ENCODE measurements around the gene BLTP3A.
"Not testable (repeated sequence)": the region's sequence is repeated elsewhere in the genome, so short reads cannot be mapped to it uniquely, and the experiment has no call there.

The BLTP3A gene

GRCh38 chr6:34817446-34817845, 25.6 kb downstream of the BLTP3A start:
- TF ChIP-seq CTCF (IDR thresholded peaks at IDR 0.05; ENCODE audit: borderline replicate concordance, insufficient read depth, low read depth, low read length), result no peak

GRCh38 chr6:34818872-34819570, 27.1 kb downstream of the BLTP3A start:
- not testable (repeated sequence) for H3K4me3 ChIP-seq (ENCODE audit: low read depth, low read length)

More at GRCh38 chr6:34817446-34817845, 25.6 kb downstream of the BLTP3A start:
- H3K4me3 ChIP-seq (ENCODE audit: low read depth, low read length), result no peak overlapping the region

DNA sequence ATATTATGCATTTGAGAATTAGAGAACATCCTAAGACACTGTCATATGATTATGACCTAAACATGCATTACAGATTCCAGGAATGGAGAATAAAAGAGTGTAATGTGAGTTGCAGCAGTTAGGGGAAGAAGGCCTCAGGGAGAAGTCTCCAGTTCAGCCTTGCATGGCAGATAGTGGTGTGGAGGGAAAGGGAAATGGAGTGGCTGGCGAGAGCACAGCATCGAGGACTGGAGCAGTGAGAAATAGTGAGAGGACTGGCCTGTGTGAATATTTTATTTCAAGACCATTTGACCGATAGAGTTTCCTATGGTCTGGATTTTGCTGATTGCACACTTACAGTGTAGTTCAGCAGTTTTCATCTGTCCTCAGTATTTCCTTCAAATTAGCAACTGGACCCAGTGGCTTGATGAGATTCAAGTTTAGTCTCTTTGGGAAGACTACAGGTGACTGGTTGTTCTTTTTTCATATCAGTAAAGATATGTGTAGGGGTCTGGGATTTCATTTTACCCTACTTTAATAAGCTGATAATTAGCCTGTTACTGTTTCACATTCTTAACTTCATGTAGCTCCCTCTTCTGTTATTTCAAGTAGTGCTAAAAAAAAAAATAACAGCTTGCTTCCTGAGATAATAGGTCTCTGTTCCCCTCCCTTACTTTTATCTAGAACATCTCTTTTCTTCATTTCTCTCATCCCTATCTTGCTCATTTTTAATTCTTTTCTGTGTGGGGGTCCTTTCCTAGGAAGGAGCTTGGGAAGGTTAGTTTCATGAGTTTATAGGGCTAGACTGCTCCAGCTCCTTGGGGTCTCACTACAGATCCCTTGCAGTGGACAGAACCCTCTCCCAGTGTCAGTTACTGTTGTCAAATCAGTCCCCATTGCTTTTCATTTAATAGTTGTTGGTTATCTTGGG, 27.9 kb downstream of the BLTP3A start:
- no peak for TF ChIP-seq CTCF (IDR thresholded peaks at IDR 0.05; ENCODE audit: borderline replicate concordance, insufficient read depth, low read depth, low read length)
- no peak overlapping the region for H3K4me3 ChIP-seq (ENCODE audit: low read depth, low read length)

DNA sequence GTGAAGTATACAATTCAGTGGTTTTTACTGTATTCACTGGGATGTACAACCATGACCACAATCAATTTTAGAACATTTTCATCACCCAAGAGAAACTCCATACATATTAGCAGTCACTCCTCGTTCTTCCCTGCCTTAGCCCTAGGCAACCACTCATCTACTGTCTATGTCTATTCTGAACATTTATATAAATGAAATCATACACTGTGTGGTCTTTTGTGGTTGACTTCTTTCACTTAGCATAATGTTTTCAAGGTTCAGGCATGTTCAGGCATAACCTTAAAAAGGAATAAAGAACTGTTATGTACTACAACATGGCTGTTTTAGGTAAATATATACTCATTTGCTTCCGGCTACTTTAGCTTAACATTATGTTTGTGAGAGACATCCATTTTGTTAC, 37.3 kb downstream of the BLTP3A start:
- no peak overlapping the region for H3K4me3 ChIP-seq (ENCODE audit: low read depth, low read length)
- TF ChIP-seq CTCF (IDR thresholded peaks at IDR 0.05; ENCODE audit: borderline replicate concordance, insufficient read depth, low read depth, low read length), result no peak

- no peak overlapping the region for H3K4me3 ChIP-seq (ENCODE audit: low read depth, low read length)
- TF ChIP-seq CTCF (IDR thresholded peaks at IDR 0.05; ENCODE audit: borderline replicate concordance, insufficient read depth, low read depth, low read length), result no peak
These were observed 41.1 kb downstream of the BLTP3A start for GRCh38 chr6:34832942-34833341.

DNA sequence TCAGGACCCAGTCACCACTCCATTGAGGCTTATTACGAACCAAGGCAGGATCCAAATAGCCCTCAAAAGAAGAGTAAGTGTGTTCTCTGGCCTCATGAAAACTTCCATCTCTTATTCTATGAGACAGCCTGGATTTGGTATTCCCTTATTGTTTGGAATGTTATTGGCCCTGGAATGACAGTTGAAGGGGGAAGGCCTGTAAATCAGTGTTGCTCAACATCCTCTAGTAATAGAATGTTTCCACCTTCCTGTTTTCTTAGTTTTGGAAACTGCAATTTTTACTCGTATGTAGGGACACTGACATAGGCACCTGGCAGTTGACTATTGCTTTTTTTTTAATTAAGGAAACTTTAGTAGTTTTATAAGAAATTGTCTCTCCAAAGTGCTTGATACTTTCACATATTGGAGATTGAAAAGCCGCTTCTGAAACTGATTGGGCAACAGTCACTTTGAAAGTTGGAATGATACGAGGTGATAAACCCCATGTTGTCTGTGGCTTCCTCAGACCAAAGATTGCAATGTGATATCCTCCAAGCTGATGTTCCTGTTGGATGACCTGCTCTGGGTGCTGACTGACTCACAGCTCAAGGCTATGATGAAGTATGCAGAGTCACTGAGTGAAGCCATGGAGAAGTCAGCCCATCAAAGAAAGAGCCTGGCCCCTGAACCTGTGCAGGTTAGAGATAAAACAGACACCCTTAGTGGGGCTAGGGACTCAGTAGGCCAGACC, 43.1 kb downstream of the BLTP3A start:
- H3K4me3 ChIP-seq (ENCODE audit: low read depth, low read length), result no peak overlapping the region
- TF ChIP-seq CTCF (IDR thresholded peaks at IDR 0.05; ENCODE audit: borderline replicate concordance, insufficient read depth, low read depth, low read length), result no peak

GRCh38 chr6:34836008-34836407, 44.1 kb downstream of the BLTP3A start:
- no peak overlapping the region for H3K4me3 ChIP-seq (ENCODE audit: low read depth, low read length)
- no peak for TF ChIP-seq CTCF (IDR thresholded peaks at IDR 0.05; ENCODE audit: borderline replicate concordance, insufficient read depth, low read depth, low read length)

All from GM12875 (cell line).